CD4-positive, alpha-beta T cell (primary cell): ENCODE measurements around the gene DVL2. TPM values are rescaled to one million over a fixed set of nuclear protein-coding genes. Genes with fewer than 3 reads are reported as not detected.

ENCODE experiments used
- ATAC-seq: fragments of 200-7000 bp; cut with Tn5 transposase; one replicate; pipeline ENCODE4 v1.10.0; 2022; ENCODE audit warnings: mild to moderate bottlenecking; ENCODE audit not compliant: poor library complexity
- CTCF ChIA-PET: fragments of 350-600 bp; sonication (Branson Sonifier 250); formaldehyde crosslinking; loops from one replicate; lab custom pipeline; 2021; ENCODE audit warnings: antibody characterized with exemption, inconsistent platforms; lab: Charles Lee
- POLR2A ChIA-PET: fragments of 350-600 bp; sonication (Branson Sonifier 250); formaldehyde crosslinking; loops from one replicate; lab custom pipeline; 2021; ENCODE audit warnings: antibody characterized with exemption, inconsistent platforms; lab: Charles Lee
- DNase-seq, 14 experiments: peaks; one replicate each; pipeline ENCODE4 v3.0.0-alpha.2; 2013 to 2020; ENCODE audit warnings: mixed read lengths in 2 of 14
- H3K27ac ChIP-seq, 2 donors: one replicate each; pipeline versions ENCODE4 v1.5.1 to v1.7.0; 2013; ENCODE audit warnings: low read length in 2 of 2, low read depth in 1 of 2, mild to moderate bottlenecking in 1 of 2
- H3K27me3 ChIP-seq, 2 experiments: 1 replicate in 1 of 2; 2 replicates in 1 of 2; pipeline versions ENCODE4 v1.6.1 to v1.7.0; 2013; ENCODE audit warnings: low read length in 2 of 2, control low read depth in 1 of 2, mild to moderate bottlenecking in 1 of 2, moderate library complexity in 1 of 2; ENCODE audit not compliant: insufficient read depth in 2 of 2, control insufficient read depth in 1 of 2
- H3K36me3 ChIP-seq: one replicate; pipeline ENCODE4 v1.6.1; 2013; ENCODE audit warnings: low read length, control low read depth; ENCODE audit not compliant: insufficient read depth
- H3K4me1 ChIP-seq: one replicate; pipeline ENCODE4 v1.6.1; 2013; ENCODE audit warnings: low read length, control low read depth; ENCODE audit not compliant: insufficient read depth
- H3K4me3 ChIP-seq: one replicate; pipeline ENCODE4 v1.5.1; 2013; ENCODE audit warnings: mild to moderate bottlenecking, low read length, moderate library complexity
- H3K9me3 ChIP-seq, 2 experiments: 1 replicate in 1 of 2; 2 replicates in 1 of 2; pipeline versions ENCODE4 v1.6.1 to v1.7.0; 2013; ENCODE audit warnings: low read length in 2 of 2, mild to moderate bottlenecking in 2 of 2, control low read depth in 1 of 2, moderate library complexity in 1 of 2; ENCODE audit not compliant: control insufficient read depth in 1 of 2, insufficient read depth in 1 of 2
- H3K27ac Mint-ChIP-seq: one replicate; pipeline ENCODE4 v1.8.0; 2020; ENCODE audit warnings: mixed read lengths
- H3K27me3 Mint-ChIP-seq: one replicate; pipeline ENCODE4 v1.8.0; 2021; ENCODE audit warnings: mixed read lengths
- H3K36me3 Mint-ChIP-seq: one replicate; pipeline ENCODE4 v1.8.0; 2021; ENCODE audit warnings: low read depth, mixed read lengths
- H3K4me1 Mint-ChIP-seq: one replicate; pipeline ENCODE4 v1.8.0; 2021; ENCODE audit warnings: low read depth, mixed read lengths
- H3K4me3 Mint-ChIP-seq: one replicate; pipeline ENCODE4 v1.8.0; 2020; ENCODE audit warnings: mild to moderate bottlenecking, mixed read lengths
- H3K9me3 Mint-ChIP-seq: one replicate; pipeline ENCODE4 v1.8.0; 2020; ENCODE audit warnings: mixed read lengths
- CTCF ChIP-seq: fragments of 200-600 bp; IDR thresholded peaks from one replicate; pipeline ENCODE4 v1.8.0; 2022; ENCODE audit warnings: antibody characterized with exemption, mild to moderate bottlenecking
- intact Hi-C, 2 experiments: fragments of 100-400 bp; cut with DNase I in 1 of 2; cut with micrococcal nuclease in 1 of 2; formaldehyde crosslinking; loops; one replicate each; pipeline versions ENCODE4 v1.15.1 to v1.9.0; 2023 to 2025; cut with DNase I, micrococcal nuclease
- total RNA-seq, 174 experiments: library from RNA in 2 of 174; stranded (reverse) in 2 of 174; gene quantifications; one replicate each; pipeline ENCODE4 v1.2.3 and lab custom pipeline; 2021 to 2026

Gene DVL2
- total RNA-seq, 2 experiments from 2014 or later: 40.9 to 41.3 TPM

DNA sequence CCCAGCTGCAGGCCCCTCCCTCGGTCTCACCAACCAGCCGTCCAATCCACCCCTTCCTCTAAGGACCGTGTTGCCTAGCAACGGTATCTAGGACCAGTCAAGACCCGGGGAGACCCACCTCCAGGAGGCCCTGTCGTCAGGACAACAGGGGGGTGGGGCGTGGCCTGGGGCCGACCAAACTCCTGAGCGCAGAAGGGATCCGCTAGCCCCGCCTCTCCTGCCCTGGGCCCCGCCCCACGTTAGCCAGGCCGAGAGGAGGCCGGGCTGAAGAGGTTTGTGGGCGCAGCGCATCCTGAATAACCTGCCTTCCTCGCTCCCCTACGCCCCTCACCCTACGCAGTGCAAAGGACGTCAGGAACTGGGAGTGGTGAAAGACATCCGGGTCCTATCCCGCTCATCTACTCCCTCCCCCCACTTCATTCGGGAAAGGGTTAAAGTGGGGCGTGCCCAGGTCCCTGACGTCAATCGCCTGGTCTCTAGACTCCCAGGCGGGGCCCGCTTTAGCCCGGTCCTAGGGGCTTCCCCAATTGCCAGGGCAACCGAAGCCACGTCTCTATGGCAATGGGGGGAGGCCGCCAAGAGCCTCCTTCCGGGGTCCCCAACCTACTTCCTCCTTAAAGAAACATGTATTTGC is 29.4 kb downstream of the DVL2 start:
- ChIA-PET CTCF (interaction anchor here (0.6 to 2.6 kb wide), 4 partner anchors 9 to 153 kb away, joined by 3 to 13 read pairs (median 4); no protein-coding TSS in a partner anchor), POLR2A (interaction anchor here (0.9 to 1.3 kb wide), 3 partner anchors 9 to 29 kb away, joined by 3 to 6 read pairs (median 4); partner anchors contain the start of genes ACADVL, DLG4 and DVL2)
- intact Hi-C loops: loop anchor here (1.0 kb wide), 3 partner anchors 9 to 230 kb away; partner anchors contain the start of genes DVL2 (in 1 of the 2) and TMEM102 (in 1 of the 2)

GRCh38 chr17:7204336-7204735 is 30.0 kb downstream of the DVL2 start:
- Histone ChIP-seq H3K27ac (peak overlapping the region; percentile 86 to 95), H3K36me3 (peaks cover 2% of the 10 kb centered on the region), H3K4me1 (peaks cover 31% of the 10 kb centered on the region), H3K4me3 (peak overlapping the region; percentile 66), H3K27me3 (no peaks in the 10 kb centered on the region), H3K9me3 (no peaks in the 10 kb centered on the region)
- Mint-ChIP-seq H3K36me3 (peaks cover 15% of the 10 kb centered on the region), H3K4me1 (peaks cover 35% of the 10 kb centered on the region), H3K27ac (peak overlapping the region; percentile 87), H3K4me3 (peak overlapping the region; percentile 83), H3K27me3 (no peaks in the 10 kb centered on the region), H3K9me3 (no peaks in the 10 kb centered on the region)
- no peak for TF ChIP-seq CTCF
- CTCF ChIA-PET: interaction anchor here (0.6 to 2.6 kb wide), 4 partner anchors 10 to 153 kb away, joined by 3 to 13 read pairs (median 4); no protein-coding TSS in a partner anchor
- intact Hi-C loops: no loop called here
- ATAC-seq (no peak), DNase-seq (peak in 2 of 14 experiments; percentile 12 to 70)
- POLR2A ChIA-PET: interaction anchor here (0.8 kb wide), 1 partner anchor 30 kb away, joined by 4 read pairs; the partner anchor contains the start of gene DVL2

More for the DNA sequence above, 29.4 kb downstream of the DVL2 start:
- peak overlapping the region; percentile 87 for H3K27ac Mint-ChIP-seq
- Histone ChIP-seq H3K4me1 (peaks cover 31% of the 10 kb centered on the region), H3K27me3 (no peaks in the 10 kb centered on the region), H3K36me3 (peaks cover 2% of the 10 kb centered on the region), H3K4me3 (peak overlapping the region; percentile 66), H3K9me3 (no peaks in the 10 kb centered on the region), H3K27ac (peak overlapping the region; percentile 86 to 95)
- ATAC-seq: peak; percentile 81
- peaks cover 15% of the 10 kb centered on the region for H3K36me3 Mint-ChIP-seq
- DNase-seq: peak; percentile 84 to 99 (median 94)
- no peaks in the 10 kb centered on the region for H3K9me3 Mint-ChIP-seq
- TF ChIP-seq CTCF: no peak
- H3K4me3 Mint-ChIP-seq: peak overlapping the region; percentile 83
- no peaks in the 10 kb centered on the region for H3K27me3 Mint-ChIP-seq
- peaks cover 36% of the 10 kb centered on the region for H3K4me1 Mint-ChIP-seq

- Mint-ChIP-seq H3K36me3 (peaks cover 15% of the 10 kb centered on the region), H3K9me3 (no peaks in the 10 kb centered on the region), H3K27me3 (no peaks in the 10 kb centered on the region), H3K4me1 (peaks cover 35% of the 10 kb centered on the region), H3K4me3 (no peak overlapping the region), H3K27ac (peak overlapping the region; percentile 87)
- intact Hi-C loops: no loop called here
- Histone ChIP-seq H3K36me3 (peaks cover 2% of the 10 kb centered on the region), H3K4me1 (peaks cover 31% of the 10 kb centered on the region), H3K4me3 (no peak overlapping the region), H3K9me3 (no peaks in the 10 kb centered on the region), H3K27me3 (no peaks in the 10 kb centered on the region), H3K27ac (peak overlapping the region in 1 of 2 donors; percentile 86)
- ATAC-seq (no peak), DNase-seq (peak in 1 of 14 experiments; percentile 43)
- TF ChIP-seq CTCF: no peak
- ChIA-PET POLR2A (no interaction called here), CTCF (no interaction called here)
These were observed 30.9 kb downstream of the DVL2 start for GRCh38 chr17:7203391-7203790.
